Inferior parietal cortex (tissue), 1 donor: ENCODE measurements around the gene PATJ.
"Not testable (repeated sequence)": the region's sequence is repeated elsewhere in the genome, so short reads cannot be mapped to it uniquely, and the experiment has no call there.

ENCODE experiments used
- DNase-seq: peaks from one replicate; pipeline ENCODE4 v3.0.0-alpha.2; 2016; ENCODE audit errors: extremely low spot score

Gene PATJ

DNA sequence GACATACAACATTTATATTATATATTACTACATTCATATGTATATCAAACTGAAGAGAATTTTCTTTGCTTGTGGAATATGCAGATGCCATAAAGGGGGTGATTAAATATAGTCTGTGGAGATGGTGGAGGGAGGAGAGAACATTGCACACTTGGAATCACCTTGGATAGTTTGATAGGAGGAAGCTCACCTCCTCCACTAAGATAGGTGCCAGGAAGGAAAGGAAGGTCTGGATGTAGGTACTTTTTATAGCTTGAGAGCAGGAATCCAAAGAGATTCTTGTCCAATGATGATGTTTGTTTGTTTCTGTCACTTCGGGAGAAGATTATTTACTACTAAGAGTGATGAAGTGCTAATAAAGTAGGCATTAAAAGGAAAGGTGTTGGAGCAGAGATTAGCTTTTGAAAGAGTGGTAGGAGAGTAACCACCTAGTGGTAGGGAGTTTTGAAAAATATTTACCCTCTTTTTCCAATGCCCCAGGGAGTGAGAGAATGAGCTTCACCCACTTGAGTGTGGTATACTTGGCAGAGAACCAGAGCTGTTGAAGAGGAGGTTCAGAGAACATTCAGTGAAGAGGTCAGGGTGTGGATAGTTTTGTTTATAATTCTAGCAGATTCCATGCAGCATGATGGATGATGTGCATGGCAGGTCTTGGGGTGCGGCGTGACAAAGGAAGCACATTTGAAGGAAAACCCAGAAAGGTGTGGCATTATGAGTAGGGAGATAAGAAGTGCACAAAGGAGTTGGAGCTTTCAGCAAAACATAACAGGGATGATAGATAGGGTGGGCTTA lies 145.0 kb downstream of the PATJ start:
- DNase-seq: no peak

DNA sequence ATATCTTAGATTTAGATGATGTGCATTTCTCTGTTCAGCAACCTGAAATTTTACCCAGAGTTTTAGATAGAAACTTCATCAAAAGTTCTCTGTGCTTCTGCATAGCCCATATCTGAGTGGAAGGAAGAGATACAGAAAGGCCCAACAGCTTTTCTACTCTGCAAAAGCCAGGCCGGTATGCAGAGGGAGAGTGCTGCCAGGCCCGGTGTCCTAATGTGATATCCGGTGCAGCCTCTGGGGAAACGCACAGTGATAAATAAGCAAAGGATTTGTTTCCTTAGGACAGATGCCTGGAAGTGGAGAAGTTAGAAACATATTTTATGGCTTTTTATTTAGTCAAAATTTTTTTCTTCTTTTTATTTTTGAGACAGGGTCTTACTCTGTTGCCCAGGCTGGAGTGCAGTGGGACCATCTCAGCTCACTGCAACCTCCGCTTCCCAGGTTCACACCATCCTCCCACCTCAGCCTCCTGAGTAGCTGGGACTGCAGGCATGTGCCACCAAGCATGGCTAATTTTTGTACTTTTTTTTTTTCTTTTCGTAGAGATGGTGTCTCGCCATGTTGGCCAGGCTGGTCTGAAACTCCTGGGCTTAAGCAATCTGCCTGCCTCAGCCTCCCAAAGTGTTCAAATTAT lies 145.8 kb downstream of the PATJ start:
- DNase-seq: no peak

DNA sequence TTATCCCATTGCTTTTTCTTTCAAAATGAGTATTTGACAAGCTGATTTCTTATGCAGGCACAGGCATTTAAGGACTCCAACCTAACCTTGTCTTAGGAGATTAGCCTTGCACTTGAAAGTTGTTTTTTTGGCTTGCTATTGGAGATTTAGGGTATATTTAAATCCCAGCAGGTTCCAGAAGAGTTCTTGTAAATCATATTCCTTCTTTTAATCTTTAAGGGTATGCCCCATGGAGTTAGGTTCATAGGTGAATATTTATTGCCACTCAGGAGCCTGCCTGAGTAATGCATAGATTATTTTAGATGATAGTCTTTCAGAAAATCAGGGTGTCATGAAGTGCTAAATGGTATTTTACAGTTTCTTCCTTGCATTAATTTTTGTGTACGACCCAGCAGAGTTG lies 146.5 kb downstream of the PATJ start:
- no peak for DNase-seq

DNA sequence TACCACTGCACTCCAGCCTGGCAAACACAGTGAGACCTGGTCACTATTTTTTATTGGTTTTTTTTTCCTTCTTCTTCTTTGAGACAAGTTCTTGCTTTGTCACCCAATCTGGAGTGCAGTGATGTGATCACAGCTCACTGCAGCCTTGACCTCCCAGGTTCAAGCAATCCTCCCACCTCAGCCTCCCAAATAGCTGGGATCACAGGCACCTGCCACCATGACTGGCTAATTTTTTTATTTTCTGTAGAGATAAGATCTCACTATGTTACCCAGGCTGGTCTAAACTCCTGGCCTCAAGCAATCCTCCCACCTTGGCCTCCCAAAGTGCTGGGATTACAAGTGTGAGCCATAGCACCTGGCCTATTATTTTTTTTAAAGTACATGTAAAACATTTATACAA lies 148.2 kb downstream of the PATJ start:
- DNase-seq: not testable (repeated sequence)

DNA sequence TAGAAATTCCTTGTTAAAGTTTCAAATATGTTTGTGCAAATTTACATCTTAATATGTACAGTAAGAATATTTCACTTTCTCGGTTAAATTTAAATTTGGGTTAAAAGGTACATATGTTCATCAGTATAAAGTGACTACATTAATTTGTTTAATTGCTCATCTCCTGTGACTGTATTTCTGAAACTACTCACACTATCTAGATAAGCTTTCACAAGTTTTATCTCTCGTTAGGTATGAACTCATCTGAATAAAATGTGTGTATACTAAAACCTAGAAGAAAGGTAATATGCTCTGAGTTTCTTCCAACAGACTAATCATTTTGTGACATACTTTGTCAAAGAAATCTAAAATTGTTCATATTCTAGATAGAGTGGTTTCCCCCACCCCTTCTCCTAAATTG lies 150.7 kb downstream of the PATJ start:
- DNase-seq: no peak

DNA sequence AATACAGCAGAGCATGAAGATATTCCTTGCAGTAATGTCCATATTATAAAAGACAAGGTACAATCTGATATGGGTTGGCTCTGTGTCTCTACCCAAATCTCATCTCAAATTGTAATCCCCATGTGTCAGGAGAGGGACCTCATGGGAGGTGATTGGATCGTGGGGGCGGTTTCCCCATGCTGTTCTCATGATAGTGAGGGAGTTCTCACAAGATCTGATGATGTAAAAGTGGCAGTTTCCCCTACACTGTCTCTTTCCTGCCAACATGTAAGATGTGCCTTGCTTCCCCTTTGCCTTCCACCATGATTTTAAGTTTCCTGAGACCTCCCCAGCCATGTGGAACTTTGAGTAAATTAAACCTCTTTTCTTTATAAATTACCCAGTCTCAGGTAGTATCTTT lies 152.0 kb downstream of the PATJ start:
- not testable (repeated sequence) for DNase-seq

DNA sequence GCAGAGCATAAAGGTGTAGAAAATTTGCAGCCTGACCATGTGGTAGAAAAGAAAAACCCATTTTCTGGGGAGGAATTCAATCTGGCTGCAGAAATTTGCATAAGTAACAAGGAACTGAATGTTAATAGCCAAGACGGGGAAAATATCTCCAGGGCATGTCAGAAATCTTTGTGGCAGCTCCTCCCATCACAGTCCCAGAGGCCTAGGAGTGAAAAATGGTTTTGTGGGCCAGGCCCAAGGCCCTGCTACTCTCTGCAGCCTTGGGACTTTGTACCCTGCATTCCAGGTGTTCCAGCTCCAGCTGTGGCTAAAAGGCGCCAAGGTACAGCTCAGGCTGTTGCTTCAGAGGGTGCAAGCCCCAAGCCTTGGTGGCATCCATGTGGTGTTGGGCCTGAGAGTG lies 152.9 kb downstream of the PATJ start:
- DNase-seq: no peak

DNA sequence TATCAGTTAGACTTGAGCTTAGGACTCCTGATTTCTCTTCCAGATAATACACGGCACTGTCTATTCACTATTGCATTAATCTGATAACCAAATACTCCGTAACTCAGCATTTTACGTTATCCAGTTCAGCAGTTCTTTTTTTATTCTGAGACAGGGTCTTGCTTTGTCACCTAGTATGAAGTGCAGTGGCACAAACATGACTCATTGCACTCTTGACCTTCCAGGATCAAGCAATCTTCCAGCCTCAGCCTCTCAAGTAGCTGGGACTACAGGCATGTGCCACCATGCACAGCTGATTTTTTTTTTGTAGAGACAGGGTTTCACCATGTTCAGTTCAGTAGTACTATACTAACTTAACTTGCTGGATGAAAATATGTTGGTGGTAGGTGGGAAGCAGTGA lies 156.4 kb downstream of the PATJ start:
- no peak for DNase-seq

DNA sequence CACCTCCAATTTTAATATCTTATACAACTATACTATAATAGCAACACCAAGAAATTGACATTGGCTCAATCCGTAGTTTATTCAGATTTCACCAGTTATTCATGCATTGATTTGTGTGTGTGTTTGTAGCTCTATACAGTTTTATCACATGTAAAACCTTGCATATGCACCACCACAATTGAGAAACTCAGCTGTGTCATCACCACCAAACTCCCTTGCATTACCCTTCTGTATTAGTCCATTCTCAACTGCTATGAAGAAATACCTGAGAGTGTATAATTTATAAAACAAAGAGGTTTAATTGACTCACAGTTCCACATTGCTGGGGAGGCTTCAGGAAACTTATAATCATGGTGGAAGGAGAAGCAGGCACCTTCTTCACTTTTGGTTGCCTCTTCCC lies 162.1 kb downstream of the PATJ start:
- DNase-seq: no peak

DNA sequence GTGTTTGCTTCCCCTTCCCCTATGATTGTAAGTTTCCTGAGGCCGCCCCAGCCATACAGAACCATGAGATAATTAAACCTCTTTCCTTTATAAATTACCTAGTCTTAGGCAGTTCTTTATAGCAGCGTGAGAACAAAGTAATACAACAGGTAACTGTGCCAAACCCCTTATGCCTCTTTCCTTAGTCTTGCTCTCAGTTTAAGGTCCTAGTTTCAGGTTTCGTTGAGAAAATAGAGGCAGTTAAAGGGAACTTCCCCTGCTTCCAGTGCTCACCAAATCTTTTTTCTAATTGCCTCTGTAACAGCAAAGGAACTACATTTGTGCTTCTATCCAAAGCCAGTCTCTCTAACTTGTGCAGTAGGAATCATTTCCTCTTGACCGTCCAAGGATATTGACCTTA lies 164.8 kb downstream of the PATJ start:
- DNase-seq: no peak

DNA sequence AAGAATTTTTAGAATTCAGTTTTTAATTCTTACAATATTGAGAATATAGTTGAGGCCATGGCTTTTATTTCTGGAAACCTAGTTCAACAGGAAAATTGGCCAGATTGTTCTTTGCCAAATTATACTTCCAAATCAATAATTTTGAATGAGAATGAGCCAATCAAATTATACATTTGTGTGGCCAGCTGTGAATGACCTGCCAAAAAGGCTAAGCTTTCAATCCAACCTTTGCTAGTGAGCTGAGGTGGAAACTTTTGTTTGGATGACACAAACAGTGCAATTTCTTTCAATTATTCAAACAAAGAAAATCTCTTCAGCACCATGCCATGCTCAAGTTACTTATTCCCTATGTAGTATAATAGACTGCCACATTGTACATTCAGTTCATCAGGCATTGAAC lies 167.8 kb downstream of the PATJ start:
- DNase-seq: no peak

DNA sequence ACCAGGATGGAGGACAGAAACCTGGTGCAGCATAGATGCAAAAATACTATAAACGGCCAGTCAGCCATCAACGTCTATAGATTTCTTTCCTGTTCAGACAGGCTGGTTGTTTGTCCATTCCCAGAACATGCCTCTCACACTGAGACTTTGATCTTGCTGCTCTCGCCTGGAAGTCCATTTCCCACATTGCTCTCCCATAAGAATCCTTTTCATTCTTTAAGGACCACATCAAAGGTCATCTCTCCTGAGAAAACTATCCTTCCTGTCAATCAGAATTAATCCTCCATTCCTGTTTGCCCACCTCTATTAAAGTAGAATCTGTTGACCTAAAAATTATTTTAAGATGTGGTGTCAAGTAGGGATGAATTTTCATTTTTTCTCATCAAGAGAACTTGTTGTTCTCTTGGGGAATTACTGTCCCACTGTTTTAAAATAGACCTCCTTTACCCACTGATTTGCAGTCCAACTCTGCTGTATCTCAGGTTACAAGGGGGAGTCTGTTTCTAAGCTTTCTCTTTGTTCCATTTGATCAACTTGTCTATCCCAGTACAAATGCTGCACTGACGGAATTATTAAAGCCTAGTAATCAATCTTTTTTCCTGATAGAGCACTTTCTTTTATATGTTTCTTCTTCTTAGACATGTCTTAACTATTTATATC lies 172.7 kb downstream of the PATJ start:
- no peak for DNase-seq

DNA sequence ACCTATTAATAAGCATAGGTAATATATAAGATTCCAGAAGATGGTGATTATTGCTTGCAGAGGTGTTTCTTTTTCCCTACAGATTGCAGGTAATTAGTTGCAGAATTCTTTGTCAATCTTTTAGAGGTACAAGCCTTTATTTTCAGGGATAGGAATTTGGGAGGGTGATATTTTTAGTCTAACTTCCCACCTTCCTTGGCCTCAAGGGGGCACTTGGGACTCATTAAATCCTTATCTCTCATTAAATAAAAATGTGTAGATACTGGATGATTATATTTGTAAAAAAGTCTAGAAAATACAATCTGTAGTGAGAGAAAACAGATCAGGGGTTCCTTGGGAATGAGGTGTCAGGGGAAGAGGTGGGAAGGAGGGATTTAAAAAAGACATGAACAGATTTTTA lies 179.2 kb downstream of the PATJ start:
- DNase-seq: no peak

DNA sequence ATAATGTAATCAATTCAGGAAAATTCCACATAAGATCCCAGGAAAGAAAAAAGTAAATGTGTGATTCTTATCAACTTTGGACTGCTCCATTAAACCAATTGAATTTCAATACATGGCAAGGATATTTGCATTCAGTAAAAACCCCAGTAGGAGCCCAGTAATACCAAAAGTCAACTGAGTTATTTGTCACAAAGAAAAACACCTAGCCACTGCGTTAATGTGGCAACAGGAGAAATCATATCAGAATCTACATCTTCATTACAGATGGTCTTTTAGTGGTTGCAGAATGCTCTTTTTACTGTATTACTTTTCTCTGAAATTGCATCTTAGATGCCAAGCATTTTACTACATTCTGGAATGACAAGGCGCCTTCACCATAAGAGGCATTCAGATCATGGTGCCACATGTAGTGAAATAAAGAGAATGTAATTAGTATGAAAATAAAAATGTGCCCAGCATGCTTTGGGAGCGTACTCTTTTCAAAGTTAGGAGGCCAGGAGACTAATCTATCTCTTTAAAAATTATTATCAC lies 180.7 kb downstream of the PATJ start:
- no peak for DNase-seq

DNA sequence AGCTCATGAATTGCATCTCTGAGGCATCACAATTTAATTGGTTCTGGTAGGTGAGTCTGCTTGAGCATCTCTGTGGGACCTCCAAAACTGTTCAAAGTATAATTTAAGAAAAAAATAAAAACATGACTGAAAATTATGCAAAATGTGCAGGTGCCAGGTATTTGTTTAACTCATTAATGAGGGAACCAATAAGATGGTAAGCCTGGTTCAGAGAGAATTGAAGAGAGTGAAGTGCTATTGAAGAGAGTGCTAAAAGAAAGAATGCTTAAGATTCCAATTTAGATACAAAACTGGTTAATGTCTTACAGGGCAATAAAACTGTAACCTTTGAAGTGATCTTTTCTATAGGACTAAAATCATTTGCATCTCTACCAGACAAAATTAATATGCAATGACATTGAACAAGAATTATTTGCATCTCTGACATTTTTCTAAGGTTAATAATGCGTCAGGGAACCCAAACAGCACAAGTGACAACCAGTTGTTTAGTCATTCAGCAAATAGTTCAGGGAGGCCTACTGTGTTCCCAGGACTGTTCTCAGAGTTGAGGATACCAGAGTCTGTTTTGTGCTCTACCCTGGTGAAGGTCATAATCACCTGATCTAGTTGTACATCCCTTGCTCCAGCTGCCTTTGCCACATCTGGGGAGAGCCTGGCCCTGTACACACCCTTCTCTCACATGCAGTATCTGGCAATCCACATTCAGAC lies 183.5 kb downstream of the PATJ start:
- no peak for DNase-seq

DNA sequence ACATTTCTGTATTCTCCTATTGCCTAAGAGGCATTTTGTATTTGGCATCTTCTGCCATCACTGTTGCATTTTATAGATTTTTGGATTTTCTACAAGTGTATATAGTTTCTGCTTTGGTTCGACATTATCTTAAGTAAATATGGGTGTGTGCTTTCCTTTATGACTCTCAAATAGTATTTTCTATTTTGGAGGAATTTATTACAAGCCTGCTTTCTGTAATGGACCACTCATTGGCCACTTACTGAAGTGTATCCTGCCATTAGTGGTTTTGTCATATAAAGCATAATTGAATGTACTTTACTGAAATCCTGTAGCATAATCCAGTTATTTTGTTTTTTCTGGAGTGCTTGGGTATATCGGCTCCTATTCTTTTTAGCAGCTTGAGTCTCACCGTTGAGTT lies 184.3 kb downstream of the PATJ start:
- no peak for DNase-seq

DNA sequence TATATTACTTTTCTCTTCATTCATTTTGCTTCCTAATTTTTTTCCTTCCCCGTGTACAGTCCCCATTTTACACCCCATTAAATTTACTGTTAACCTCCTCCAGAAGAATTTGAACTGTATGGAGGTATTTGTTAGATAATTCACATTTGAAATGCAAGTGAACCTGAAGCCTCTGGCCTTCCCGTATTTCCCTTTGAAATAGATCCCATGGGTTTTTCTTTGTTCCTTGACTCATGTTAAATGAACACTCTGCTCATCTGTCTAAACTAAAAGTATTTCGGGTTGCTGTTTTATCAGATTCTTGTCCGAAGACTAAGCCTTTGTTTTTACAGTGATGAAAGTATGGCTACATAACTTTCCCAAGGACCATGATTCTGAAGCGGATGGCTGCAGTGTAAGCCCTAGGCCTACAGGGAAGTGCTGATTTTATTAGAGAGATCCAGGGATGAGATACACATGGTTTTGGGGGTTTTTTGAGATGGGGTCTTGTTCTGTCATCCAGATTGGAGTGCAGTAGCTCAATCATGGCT lies 187.9 kb downstream of the PATJ start:
- DNase-seq: no peak

DNA sequence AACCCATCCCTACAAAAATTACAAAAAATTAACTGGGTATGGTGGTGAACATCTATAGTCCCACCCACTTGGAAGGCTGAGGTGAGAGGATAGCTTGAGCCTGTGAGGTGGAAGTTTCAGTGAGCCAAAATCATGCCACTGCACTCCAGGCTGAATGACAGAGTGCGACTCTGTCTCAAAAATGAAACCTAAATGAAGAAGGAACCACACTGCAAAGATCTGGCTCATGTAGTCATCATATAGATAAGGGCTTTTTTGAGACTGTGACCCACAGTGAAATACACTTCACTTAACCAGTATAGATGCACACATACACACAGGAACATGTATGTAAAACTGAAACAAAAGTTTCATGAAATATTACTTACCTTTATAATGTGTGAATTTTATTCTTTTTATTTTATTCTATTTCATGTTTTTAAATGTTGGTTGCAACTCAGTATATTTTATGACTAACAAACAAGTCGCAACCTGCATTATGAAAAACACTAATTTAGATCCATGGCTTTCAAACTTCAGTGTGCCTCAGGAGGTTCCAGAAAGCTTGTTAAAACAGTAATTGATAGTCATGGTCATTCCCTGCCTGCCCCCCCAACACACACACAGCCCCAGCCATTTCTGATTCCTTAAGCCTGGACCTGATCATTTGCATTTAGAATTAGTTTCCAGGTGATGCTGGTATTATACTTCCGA lies 189.5 kb downstream of the PATJ start:
- DNase-seq: no peak

DNA sequence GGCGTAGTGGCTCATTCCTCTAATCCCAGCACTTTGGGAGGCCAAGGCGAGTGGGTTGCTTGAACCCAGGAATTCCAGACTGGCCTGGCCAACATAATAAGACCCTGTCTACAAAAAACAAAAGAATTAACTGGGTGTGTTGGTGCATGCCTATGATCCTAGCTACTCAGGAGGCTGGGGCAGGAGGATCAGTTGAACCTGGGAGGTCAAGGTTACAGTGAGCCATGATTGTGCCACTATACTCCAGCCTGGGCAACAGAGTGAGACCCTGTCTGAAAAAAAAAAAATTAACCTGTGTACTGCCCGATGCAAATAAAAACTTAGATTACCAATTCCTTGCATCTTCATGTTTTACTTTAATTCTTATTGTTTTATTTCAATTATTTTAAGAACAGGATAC lies 193.2 kb downstream of the PATJ start:
- no peak for DNase-seq

DNA sequence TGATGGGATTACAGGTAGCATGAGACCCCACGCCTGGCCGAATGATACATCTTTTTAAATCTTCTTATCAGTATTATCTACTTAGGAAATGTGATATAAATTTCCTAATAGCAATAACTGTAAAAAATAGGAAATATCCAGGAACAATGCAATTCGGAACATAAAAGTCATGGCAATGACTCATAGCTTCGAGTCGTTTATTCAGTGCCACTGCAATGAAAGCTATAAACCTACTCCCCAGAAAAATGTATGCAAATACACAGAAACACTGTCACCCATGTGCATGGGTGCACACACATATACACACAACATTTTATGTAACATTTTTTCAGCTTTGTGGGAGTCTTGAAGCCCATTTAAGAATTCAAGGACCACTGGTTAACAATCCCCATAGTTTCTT lies 194.6 kb downstream of the PATJ start:
- DNase-seq: no peak

DNA sequence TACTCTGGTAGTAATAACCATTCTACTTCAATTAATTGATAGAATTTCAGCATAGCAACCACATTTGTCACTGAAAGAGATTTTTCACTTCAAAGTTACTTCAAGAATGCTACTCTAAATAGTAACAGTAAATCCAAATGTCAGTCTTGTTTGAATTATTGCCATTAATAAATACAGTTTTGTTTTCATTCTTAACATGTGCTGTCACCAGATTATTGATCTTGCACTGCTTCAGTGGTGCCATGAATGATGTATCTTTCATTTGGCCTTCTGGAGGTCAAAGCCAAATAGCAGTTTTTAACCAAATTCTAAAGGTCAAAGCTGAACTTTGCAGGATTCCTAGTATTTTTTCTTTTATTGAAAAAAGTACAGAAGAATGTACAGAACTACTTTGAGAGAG lies 199.5 kb downstream of the PATJ start:
- no peak for DNase-seq
